NK-92 treated with Interleukin-12 subunit alpha and Interleukin-12 subunit beta, amount 100 ng/mL, for 24 hours (cell line): ENCODE data around the gene PRR5.

Experiments used
- DNase-seq: peaks from one replicate; lab custom pipeline; 2025; lab: John Stamatoyannopoulos, UW

The PRR5 gene

DNA sequence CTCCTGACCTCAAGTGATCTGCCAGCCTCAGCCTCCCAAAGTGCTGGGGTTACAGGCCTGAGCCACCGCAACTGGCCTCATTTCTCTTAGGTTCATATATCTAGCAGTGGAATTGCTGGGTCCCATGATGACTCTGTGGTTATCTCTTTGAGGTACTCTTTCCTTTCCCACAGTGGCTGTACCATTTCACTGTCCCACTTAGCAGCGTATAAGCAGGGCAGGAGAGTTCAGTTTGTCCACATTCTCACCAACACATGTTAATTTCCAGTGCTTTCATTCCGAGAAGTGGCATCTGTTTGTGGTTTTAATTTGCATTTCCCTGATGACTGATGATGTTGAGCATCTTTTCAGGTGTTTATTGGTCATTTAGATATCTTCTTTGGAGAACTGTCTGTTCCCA lies 16.4 kb downstream of the PRR5 start:
- DNase-seq: no peak

DNA sequence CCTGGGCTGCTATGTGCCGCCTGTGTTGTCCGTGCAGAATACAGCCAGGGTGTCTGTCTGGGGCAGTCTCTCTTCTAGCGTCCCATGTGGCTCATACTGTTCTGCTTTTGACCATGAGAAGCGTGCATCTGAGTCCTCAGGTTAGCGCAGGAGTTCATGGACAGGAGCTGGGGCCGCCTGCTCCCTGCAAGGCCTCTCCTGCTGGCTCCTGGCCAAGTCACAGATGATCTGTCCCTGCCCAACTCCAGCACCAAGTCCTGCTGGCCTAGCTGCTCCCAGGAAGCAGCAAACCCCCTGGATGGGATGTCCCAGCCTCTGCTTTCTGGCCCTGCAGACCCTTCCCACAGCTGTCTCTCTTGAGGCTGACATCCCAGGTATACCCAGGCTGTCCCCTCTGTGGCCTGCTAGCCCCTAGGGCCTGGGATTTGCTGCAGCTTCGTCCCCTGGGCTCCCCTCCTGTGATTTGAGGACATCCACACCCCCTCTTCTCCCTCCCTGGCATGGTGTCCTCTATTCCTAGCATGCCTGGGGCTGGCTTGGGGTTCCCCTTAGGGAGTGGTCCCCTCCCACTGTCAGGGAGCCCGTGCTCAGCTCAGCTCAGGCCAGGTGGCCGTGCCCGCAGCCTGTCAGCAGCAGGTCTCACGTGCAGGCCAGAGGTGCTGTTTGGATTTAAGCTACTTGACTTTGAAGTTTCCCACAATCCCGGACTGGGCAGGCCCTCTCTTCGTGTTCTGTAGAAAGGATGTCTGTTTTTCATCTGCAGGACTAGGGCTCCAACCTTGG lies 17.8 kb downstream of the PRR5 start:
- DNase-seq: no peak

DNA sequence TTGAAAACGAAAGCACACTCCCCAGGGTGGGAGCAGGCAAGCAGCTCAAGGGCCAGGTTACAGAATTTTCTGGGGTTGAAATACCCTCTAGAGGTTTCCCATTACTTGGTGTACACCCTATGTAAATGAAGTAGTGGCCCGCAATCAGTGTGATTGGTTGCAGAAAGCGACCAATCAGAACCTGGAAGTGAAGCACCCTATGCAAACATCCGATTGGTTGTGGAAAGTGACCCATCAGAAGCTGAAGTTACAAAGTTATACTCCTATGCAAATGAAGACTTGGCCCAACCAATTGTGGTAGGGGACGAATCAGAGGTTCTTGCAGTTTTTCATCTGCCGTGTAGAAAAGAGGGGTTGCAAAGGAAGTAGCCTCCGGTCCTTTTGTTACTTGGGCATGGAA lies 19.2 kb downstream of the PRR5 start:
- DNase-seq: no peak

DNA sequence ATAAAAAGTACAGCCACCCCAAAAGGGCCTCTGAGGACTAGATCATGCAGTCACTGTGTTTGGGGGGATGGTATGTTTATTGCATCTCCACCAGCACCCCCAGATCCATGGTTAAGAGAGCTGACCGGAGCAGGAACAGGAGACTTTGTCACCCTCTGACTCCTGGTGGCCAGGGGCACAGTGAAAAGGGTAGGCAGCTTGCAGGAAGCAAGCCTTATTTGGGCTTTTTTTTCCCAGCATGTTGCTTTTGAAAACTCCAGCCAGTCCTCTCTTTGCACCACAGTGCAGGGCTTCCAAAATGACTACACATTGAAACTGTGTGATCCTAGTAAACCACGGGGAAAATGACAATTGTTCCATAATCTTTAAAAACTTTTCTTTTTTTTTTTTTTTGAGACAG lies 20.6 kb downstream of the PRR5 start:
- DNase-seq: no peak

DNA sequence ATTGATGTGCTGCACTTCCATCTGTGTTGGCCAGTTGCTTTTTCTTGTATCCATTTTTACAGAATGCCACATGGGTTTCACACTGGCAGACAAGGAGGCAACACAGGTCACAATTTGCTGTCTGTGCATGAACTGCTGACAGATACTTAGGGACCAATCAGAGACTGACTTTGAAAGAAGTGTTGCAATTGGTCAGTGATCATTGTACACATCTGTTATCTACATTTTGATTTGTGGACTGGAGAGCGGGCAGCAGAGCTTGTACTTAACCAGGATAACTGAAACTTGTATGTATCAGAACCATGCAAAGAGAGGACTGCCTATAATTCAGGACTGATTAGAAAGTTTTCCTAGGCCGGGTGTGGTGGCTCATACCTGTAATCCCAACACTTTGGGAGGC lies 21.8 kb downstream of the PRR5 start:
- no peak for DNase-seq

DNA sequence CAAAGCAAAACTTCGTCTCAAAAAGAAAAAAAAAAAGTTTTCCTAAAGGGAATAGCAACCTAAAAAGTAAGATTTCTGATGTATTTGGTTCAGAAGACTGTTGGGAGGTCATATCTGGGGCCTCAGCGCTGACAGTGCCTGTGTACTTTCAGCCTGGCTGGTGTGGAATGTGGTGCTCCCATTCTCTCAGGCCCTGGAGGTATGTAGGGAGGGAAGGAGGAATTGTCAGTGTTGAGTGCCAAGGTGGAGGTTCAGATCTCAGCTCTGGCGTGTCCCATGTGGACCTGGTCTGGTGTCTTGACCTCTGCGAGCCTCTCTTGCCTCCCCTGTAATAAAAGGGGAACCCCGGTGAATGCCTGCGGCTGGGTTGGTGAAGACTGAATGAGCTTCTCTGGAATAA lies 22.4 kb downstream of the PRR5 start:
- no peak for DNase-seq

DNA sequence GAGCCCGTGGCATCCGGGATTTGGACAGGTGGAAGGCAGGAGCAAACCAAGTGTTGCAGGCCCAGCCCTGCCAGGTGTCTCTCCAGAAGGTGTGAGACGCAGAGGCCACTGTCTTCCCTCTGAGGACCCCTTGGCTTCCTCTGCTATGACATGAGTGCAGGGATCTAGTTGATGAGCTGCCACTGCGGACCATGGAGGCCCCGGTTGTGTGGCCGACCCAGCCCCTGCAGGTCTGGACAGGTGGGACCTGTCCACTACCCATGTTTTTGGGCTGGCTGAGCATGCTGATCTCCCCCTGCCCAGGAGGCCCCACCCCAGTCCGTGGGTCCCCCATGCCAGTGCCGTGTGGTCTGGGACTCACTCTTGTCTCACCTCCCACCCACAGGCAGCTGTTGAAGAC lies 22.9 kb downstream of the PRR5 start:
- no peak for DNase-seq

DNA sequence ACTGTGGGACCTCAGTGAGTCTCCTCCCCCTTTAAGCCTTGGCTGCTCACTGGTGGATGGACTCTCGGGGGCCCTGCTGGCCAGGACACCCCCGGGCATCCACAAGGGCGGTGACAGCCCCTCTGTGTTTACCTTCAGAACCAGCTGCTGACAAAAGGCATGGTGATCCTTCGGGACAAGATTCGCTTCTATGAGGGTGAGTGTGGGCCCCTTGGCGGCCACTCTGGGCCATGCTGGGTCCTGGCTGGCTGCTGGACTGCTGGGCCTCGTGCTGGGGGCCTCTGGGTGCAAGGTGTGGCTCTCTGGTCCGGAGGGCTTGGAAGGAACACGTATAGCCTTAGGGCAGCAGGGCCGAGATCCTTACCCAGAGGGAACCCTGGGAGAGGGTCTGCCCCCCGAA lies 24.4 kb downstream of the PRR5 start:
- no peak for DNase-seq

DNA sequence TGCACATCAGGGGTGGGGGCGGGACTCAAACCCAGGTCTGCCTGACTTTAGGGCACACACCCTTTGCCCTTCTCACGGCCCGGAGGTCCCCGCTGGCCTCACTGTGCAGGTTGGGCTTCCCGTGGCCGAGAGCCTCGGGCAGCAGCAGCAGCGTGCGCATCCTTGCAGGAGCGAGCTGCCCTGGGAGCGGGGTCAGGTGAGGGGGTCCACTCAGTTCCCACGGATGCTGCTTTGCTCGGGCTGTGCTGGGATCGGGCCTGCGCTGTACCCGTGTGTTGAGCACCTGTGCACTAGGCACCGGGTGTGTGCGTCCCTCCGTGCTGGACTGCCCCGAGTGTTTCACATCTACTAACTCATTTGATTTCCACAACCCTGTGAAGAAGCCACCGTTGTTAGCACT lies 25.1 kb downstream of the PRR5 start:
- no peak for DNase-seq

DNA sequence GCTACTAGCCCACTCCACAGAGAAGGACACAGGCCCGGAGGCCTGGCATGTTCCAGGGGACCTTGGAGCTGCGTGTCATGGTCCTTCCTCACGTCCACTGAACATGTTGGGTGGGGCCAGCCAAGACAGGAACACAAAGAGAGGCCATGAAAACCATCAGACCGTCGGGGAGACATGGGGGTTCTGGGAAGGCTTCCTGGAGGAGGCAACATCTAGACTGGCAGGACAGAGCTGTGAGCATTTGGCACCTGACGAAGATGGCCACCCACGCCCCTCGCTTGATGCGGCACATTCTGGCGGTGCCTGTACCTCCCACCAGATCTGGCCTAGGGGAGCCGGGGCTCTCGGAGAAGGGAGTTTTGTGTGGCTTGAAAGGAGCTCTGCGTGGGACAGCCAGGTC lies 25.7 kb downstream of the PRR5 start:
- no peak for DNase-seq

DNA sequence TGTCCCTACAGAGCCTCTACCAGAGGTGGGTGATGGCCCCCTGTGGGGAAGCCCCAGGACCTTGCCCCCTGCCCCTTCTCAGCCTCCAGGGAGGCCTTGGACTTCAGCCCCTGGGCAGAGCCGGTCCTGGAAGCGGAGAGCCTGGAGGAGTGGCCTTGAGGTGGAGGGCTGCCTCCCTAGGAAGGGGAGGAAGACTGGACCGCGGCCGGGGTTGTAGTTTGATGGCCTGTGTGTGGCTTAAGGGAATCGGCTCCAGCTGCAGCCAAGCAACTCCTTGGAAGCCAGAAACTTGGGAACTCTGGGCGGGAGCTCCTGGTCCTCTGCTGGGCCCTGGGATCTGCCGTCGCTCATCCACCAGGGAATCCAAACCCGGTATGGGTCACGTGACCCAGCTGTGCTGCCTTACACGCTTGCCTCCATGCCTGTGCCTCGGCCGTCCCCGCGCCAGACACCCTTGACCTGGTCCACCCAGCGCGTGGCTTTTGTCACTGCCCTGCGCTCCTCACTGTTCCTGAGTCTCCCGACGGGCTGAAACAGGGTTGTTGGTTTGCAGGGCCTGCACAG lies 26.8 kb downstream of the PRR5 start:
- DNase-seq: no peak

DNA sequence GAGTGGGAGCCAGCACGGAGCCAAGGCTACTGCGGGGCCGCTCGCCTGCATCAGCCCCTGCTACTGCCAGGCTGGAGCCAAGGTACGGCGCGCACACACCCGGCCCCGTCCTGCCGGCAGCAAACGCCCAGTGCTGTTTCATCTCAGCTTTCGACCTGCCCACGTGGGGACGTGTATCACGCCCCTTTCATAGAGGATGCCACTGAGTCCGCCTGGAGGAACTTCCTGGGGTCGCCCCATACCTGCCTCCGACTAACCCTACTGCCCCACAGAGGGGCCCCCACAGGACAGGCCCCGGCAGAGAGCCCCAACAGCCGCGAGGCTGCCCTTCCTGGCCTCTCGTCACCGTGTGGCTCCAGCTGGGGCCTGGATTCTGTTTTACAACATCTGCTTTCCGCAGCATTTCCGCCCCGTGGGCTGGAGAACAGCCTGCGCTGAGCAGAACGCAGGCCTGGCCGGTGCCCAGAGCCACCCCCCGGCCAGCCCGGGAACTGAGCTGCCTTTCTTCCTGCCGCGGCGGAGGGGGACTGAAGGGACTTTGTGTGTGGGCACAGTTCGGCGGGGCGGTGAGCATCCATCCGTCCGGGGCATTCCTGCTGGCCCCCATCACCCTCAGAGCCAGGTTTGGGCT lies 27.5 kb downstream of the PRR5 start:
- no peak for DNase-seq

DNA sequence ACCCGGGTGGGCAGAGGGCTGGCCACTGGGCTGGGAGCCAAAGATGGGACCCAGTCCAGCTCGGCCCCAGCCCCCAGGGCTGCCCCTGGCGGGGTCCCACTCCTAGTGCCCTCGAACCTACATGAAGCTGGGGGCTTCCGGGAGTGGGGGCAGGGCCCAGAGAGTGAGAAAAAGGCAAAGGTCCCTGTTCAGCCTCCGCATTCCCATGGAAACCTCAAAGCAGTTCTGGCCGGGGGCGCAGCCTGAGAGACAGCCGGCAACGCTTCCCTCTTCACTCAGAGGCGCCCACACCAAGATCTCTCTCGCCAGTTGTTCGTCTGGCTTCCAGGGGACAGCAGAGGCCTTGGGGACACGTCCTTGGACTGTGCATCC lies 28.0 kb downstream of the PRR5 start:
- DNase-seq: no peak

DNA sequence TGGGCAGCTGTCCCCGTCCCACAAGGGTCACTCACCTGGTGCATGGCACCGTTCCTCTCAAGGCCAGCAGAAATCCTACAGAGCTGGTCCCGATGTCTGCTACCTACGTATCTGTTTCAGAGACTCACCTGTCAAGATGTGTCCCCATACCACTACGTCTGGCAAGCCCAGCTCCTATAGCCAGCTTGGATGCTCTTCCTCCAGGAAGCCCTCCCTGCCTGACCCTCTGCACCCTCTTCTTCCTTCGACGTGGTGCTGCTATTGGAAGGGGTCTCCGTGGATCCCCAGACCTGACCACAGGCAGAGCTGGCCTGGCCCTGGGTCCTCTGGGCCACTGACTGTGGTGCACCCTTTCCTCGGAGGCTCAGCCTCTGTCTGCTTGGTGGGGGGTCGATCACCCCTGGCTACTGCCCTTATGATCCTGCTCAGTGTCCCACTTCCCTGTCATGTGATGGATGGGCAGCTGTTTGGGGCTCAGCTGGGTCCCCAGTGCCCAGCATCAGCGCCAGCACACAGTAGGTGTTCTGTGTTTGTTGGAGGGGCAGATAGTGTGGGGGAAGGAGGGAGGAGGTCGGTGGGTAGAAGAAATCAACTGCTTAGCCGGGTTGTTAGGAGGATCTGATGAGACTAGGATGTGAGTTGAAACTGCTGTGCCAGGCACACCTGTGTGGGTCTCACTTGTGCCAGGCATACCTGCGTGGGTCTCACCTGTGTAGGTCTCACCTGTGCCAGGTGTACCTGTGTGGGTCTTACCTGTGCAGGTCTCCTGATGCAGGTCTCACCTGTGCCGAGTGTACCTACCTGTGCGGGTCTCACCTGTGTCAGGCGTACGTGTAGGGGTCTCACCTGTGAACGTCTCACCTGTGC lies 28.7 kb downstream of the PRR5 start:
- DNase-seq: no peak

DNA sequence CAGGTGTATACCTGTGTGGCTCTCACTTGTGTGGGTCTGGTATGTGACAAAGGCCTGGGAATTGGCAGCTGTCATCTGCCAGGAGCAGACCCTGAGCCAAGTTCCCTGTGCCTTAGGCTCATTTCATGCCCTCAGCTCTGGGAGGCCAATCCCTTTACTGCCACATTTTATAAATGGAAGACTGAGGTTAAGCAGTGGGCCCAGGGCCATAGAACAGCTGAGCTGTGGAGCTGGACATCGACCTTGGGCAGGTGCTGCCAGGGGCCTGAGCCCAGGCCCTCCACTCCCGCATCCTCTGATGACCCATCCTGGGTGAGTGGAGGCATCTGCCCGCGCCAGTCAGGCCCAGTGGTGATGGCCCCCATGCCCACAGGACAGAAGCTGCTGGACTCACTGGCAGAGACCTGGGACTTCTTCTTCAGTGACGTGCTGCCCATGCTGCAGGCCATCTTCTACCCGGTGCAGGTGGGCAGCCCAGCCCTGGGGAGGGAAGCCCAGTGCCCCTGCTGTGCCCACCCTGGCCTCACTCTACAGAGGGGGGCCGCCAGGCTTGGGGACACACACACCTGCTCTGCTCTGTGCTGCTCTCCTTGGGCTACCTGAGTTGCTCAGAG lies 29.5 kb downstream of the PRR5 start:
- no peak for DNase-seq

DNA sequence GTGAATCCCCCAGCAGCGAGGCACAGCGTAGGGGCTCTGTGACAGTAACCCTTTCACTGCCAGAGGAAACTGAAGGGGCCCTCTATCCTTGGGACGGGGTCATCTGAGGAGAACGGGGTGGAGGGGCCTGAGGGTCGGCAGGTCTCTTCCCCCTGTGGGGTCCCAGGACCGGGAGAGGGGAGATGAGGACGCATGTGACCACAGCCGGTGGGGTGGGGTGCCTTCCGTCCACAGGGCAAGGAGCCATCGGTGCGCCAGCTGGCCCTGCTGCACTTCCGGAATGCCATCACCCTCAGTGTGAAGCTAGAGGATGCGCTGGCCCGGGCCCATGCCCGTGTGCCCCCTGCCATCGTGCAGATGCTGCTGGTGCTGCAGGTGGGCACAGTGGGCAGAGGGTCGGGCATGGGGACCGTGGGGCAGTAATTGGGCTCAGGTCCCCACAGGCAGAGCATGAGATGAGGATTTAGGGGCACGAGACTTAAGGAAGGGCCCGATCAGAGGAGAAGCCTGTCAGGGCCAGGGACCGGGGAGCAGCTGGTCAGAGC lies 30.1 kb downstream of the PRR5 start:
- no peak for DNase-seq

DNA sequence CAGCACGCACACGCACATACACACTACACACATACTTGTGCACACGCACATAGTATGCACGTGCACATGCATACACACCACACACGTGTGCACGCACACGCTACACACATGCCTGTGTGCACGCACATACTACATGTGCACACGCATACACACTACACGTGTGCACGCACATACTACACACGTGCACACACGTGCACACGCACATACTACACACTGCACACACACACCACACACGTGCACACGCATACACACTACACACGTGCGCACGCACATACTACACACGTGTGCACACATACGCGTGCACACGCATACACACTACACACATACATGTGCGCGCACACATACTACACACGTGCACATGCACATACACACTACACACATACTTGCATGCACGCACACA lies 30.7 kb downstream of the PRR5 start:
- no peak for DNase-seq

DNA sequence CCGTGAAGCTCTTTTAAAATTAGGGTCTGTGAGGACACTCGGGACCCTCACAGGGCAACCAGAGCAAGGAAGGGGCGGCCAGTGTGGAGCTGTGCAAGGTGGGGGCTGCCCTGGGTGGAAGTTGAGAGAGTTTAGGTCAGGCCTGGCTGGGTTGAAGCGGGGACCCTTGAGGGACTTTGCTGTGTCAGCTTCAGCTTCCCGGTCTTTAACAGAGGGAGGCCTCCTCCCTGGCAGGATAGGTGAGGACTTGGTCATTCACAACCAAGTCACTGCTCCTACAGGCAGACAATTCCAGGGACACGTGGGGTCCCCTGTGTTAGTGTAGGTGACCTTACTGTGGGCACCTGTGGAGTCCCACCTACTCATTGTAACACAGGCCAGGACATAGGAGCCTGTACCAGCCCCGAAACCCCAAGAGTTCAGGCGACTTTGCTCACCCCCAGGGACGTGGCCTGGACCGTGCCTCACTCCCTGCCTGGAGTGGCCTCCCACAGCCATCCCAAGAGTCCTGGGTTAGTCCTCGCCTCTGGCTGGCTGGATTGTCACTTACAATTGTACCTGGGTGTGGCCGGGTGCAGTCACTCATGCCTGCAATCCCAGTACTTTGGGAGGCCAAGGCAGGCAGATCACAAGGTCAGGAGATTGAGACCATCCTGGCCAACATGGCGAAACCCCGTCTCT lies 31.6 kb downstream of the PRR5 start:
- no peak for DNase-seq

DNA sequence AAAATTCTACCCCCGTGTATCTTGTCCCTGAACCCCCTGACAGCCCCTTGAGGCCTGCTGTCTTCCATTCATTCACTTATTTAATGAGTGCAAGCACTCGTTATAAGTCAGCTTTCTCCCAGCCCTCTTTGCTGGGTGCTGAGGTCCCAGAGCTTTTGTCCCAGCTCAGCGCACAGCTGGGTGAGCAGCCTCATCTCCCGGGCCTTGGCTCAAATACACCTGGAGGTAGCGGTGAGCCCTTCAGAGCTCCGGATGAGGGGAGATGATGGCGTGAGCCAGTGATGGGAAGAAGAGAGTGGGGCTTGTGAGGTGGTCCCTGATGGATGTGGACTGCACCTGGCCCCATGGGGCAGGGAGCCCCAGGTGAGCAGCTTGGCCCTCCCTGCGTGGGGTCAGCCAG lies 32.3 kb downstream of the PRR5 start:
- DNase-seq: no peak

DNA sequence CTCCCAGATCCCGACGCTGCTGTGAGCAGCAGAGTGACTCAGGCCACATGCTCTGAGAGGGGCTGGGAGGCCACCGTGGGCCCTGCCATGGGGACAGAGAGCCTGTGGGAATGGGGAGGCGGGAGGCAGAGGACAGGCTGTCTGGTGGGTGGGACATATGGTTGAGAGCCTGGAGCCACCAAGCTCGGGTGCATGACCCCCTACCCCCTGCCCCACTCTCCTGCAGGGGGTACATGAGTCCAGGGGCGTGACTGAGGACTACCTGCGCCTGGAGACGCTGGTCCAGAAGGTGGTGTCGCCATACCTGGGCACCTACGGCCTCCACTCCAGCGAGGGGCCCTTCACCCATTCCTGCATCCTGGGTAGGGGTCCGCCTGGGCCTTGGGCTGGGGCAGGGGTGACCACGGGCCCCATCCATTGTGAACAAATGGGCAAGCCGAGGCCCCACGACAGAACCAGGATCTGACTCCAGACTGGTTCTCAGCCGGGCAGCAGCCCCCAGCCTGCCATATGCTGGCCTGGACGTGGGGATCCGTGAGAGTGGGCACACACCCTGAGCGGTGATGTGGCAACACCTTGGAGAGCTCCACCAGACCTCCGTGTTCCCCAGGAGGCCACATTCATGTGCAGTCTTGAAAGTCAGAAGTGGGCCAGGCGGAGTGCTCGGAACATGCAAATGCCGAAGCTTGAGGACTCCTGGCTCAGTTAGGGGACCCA lies 33.0 kb downstream of the PRR5 start:
- no peak for DNase-seq
